ENCODE data around the gene TPO.

TPO gene

DNA sequence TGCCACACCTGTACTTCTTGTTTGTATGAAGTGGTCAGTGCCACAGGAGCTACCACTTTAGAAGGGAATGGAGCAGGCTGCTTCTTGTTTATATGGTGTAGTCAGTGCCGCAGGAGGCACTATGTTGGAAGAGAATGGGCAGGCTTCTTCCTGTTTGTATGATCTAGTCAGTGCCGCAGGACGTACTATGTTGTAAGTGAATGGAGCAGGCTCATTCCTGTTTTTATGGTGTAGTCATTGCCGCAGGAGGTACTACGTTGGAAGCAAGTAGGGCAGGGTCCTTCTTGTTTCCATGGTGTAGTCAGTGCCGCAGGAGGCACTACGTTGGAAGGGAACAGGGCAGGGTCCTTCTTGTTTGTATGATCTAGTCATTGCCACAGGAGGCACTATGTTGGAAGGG, 27.3 kb downstream of the TPO start:
- H3K4me3 ChIP-seq (ENCODE audit: low read depth, low read length), result no peak overlapping the region

DNA sequence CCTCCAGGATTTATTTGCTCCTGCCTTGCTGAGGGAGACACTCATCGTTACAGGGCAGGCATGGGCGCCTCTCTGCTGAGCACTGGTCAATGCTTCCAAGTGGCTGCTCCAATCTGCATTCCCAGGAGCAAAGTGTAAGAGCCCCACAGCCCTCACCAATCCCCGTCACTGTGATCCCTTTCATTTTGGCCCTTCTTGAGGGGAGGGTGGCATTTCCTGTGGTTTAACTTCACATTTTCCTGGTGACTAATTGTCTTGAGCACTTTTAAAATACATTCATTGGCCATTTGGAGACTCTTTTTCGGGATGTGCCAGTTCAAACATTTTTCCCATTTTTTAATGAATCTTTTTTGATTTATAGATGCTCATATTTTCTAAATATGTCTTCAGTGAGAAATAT, 33.0 kb downstream of the TPO start:
- H3K4me3 ChIP-seq (ENCODE audit: low read depth, low read length), result no peak overlapping the region

DNA sequence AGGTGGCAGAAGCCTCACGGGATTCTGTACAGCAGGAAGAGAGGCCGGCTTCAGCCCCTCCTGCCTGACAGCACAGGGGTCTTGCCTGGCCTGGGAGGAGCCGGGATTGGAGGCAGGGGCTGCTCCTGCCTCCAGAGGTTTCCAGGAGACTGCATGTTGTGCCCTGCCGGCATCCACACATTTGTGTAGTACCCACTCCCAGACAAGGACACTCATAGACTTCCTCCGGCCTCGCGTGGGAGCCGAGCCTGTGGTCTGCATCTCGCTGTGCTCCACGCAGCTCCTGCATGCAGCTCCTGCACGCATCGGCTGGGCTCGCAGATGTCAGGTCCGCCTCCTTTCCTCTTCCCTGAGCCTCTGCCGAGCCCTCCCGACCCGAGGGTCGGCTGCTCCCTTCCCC, 34.7 kb downstream of the TPO start:
- no peak overlapping the region for H3K4me3 ChIP-seq (ENCODE audit: low read depth, low read length)

DNA sequence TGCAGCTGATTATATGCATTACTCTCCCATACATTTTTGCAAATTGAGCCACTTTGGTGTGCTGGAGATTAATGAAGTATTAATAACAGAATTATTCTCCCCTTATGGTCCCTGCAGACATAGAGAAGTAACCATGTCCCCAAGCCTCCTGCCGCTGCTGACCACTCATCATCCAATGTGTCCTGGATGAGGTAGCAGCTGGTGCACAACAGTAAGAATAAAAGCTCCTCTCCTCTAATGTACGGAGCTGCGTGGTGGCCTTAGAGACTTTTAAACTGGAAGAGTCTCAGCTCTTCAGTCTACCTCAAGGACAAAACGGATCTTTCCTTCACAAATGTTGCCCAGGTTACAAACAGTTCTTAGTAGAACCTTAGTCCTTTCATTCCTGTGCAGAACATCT, 37.7 kb downstream of the TPO start:
- no peak overlapping the region for H3K4me3 ChIP-seq (ENCODE audit: low read depth, low read length)

DNA sequence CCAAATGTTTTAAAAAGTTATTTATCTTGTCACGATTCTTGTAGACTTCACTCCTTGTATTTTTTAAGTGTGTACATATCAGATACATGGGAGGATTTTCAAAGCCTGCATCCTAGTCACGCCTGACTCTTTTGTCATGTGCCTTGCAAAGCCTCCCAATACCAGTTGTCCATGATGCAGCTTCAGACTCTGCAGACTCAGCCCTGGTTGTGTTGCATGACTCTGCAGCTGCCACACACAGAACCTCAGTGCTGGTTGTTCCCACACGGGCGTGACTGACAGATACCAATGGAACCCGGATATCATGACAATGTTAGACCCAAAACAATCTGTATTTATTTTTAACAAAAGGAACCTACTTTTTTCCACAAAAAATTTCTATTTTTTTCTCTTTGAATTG, 38.2 kb downstream of the TPO start:
- H3K4me3 ChIP-seq (ENCODE audit: low read depth, low read length), result no peak overlapping the region

DNA sequence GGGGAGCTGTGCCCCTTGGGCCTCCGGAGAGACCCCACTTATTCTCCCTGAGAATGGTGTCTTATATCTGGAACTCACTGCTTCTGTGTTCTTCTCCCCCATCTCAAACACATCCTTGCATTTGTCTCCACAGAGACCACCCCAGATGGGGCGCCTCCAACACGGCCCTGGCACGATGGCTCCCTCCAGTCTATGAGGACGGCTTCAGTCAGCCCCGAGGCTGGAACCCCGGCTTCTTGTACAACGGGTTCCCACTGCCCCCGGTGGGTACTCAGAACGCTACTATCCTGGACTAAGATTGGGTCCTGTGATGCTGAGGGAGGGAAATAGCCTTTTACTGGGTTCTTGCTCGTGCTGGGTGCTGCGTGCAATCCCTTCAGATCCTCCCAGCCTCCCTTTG, 40.3 kb downstream of the TPO start:
- H3K4me3 ChIP-seq (ENCODE audit: low read depth, low read length), result no peak overlapping the region

DNA sequence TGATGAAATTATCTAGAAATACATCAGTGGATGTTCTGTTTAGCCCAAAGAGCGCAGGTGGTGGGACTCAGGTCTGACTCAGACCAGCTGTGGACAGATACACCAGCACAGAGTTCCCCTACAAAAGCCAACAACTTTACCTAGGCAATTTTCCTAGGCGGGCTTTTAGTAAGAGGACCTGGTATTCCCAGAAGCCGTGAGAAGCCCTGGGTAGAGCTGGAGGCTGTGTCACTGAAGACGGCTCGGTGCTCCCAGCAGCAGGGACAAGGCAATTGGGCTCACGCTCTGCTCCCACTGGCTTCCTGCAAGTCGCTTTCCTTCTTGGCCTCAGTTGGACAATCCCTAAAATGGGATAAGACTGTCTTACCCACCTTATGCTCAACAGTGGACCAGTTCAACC, 41.1 kb downstream of the TPO start:
- H3K4me3 ChIP-seq (ENCODE audit: low read depth, low read length), result no peak overlapping the region

DNA sequence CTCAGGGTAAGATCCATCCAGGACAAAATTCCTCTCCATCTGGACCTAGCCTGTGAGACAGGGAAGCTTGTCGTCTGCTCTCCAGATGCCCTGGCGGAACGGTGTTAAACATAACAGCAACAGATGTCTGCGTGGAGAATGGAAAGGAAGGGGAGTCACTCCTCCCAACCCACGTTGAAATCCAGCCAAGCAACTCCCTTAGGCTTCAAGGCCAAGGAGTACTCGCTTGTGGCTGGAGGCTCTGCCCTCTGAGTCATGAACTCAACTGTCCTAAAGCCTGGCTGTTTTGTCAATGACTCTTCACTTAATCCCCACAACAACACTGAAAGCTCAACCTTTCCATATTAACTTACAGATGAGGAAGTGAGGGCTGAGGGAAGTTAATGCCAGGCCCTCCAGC, 42.2 kb downstream of the TPO start:
- no peak overlapping the region for H3K4me3 ChIP-seq (ENCODE audit: low read depth, low read length)

DNA sequence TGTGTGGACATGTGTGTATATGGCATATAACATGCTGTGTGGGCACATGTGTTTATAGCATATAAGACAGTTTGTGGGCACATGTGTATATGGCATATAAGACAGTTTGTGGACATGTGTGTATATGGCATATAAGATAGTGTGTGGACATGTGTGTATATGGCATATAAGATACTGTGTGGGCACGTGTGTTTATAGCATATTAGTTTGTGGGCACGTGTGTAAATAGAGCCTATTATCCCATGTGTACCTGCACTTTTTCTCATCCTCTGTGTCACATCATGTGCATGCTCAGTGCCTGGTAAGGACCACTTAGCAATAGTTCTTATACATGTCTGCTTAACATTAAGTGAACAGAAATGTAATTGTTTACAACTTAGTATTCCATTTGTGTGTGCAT, 45.2 kb downstream of the TPO start:
- H3K4me3 ChIP-seq (ENCODE audit: low read depth, low read length), result no peak overlapping the region

DNA sequence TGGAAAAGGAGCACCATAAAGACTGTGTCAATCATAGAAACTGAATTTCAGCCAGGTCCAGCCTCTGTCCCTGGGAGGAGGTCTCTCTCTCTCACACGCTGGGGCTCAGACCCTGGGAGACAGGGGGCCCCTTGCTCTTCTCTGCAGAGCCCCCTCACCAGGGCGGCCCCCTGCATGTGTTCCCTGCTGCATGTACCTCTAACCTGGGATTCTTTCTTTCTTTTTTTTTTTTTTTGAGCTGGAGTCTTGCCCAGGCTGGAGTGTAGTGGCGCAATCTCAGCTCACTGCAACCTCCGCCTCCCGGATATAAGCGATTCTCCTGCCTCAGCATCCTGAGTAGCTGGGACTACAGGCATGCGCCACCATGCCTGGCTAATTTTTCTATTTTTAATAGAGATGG, 46.5 kb downstream of the TPO start:
- no peak overlapping the region for H3K4me3 ChIP-seq (ENCODE audit: low read depth, low read length)

DNA sequence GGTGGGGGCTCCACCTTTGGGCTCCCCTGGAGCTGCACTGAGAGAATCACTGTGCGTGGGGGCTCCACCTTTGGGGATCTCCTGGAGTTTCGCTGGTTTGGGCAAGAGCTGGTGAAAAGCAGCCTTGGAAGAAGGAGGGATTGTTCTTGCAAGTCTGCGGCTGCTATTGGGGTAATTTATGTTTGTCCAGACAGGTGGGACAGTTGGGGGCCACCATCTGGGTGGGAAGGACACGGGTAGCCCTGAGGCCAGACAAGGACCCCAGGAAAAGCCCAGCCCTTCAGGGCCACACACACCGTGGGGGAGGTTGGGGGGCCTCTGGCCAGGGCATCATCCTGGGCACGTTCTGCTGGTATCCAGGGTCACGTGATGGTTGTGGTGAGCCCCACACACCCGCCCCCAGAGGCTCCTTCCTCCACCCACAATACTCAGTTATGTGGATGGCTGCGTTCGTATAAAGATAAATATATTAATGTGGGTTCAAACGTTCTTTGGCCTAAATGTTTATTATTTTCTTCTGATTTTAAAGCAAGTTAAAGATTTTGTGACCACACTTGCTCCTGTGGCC, 47.7 kb downstream of the TPO start:
- no peak overlapping the region for H3K4me3 ChIP-seq (ENCODE audit: low read depth, low read length)

DNA sequence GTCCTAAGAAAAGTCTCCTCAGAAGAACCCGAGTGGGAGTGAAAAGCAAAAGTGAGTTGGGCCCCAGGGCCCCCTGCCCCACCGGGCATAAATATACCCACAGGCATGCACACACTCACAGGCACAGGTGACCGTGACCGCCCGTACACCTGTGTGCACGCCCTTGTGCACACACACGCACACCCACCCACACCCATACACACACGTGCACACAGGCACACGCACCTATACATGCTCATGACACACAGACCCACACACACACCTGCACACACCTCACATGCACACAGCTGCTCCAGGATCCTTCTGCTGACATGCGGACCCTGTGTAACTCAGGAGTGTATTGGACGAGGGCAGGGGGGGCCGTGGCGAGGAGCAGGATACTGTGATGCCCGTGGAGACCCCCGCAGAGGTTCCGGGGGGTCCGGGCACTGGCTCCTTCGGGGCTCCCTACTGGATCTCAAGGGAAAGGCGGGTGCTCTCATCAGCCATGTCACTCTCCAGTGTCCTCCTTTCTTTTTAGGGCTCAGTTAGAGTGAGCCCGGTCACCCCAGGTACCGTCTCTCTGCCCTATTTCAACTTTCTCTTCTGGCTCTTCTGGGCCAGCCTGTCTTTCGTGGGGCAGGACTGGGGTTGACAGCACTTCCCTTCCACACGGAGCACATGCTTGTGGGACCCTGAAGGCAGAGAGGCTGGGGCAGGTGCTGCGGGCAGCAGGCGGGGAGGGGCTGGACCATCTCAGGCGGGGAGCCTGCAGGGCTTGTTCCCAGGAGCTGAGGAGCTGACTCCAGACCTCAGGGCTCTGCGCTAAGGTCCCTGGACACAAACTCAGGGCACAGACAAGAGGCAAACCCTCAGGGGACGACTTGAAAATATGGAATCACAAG, 48.5 kb downstream of the TPO start:
- no peak overlapping the region for H3K4me3 ChIP-seq (ENCODE audit: low read depth, low read length)

DNA sequence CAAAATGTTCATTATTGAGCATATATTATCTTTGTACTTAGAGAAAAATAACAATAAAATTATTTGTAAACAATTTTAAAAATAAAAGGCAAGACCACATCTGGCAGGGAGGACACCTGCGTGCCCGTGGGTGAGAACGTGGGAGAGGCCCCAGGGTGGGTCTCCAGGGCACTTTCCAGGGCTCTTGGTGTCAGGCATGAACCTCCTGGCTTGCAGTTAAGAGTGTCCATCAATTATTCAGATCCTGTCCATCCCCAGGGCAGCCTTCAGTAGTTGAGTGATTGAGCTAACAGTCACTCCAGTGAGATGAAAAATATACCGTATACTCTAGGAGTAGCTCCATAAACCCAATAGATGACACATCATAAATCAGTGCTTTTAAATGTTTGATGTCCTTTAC, 49.7 kb downstream of the TPO start:
- no peak overlapping the region for H3K4me3 ChIP-seq (ENCODE audit: low read depth, low read length)

DNA sequence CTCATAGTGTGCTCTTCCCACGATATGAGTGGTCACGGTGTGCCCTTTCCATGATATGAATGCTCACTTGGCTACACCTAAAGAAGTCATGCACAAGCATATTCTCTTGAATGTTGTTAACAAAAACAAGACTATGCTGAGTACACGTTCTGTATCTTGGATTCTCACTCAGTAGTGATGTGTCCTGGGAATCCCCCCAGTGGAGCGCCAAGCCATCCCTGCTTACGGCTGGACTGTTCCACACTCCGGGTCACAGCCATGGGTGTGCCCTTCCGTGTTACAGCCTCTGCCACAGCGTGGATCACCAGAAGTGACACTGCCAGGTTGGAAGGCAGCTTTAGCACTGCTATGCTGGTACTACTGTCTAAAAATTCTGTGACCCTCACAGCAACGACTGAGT, 59.1 kb downstream of the TPO start:
- H3K4me3 ChIP-seq (ENCODE audit: low read depth, low read length), result no peak overlapping the region

DNA sequence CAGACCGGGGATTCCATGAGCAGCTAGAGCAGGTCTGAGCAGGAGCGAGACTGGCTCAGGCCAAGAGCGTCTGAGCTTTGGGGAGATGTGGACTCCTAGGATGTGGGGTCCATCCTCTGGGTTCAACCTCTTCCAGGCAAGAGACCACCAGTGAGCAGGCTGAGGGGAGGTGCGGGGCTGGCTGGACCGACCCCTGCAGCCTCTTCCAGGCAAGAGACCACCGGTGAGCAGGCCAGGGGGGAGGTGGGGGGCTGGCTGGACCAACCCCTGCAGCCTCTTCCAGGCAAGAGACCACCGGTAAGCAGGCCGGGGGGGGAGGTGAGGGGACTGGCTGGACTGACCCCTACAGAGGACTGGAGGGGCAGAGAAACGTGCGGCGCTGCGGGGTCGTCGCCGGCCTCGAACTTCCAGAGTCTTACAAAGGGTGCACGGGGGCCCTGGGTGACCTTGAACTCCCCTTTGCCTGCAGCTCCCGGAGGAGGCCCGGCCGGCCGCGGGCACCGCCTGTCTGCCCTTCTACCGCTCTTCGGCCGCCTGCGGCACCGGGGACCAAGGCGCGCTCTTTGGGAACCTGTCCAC, 63.4 kb downstream of the TPO start:
- H3K4me3 ChIP-seq (ENCODE audit: low read depth, low read length), result no peak overlapping the region

DNA sequence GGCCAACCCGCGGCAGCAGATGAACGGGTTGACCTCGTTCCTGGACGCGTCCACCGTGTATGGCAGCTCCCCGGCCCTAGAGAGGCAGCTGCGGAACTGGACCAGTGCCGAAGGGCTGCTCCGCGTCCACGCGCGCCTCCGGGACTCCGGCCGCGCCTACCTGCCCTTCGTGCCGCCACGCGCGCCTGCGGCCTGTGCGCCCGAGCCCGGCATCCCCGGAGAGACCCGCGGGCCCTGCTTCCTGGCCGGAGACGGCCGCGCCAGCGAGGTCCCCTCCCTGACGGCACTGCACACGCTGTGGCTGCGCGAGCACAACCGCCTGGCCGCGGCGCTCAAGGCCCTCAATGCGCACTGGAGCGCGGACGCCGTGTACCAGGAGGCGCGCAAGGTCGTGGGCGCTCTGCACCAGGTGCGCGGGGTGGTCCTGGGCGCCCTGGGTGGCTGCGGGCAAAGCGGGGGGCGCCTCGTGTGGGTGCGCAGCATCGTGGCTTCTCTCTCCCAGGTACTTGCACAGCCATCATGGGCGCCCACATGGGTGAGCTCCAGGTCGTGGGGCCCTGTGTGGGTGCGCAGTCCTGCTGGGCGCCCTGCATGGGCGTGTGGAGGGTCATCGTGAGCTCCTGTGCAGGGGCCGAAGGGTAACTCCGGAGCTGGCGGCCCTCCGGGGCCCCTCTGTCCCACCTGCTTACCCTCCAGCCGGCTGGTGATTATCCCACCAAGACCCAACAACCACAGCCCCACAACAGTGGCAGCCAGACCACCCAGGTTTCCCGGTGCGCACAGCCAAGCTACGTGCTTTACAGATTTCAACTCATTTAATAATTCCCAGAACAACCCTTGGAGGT, 64.2 kb downstream of the TPO start:
- H3K4me3 ChIP-seq (ENCODE audit: low read depth, low read length), result no peak overlapping the region

DNA sequence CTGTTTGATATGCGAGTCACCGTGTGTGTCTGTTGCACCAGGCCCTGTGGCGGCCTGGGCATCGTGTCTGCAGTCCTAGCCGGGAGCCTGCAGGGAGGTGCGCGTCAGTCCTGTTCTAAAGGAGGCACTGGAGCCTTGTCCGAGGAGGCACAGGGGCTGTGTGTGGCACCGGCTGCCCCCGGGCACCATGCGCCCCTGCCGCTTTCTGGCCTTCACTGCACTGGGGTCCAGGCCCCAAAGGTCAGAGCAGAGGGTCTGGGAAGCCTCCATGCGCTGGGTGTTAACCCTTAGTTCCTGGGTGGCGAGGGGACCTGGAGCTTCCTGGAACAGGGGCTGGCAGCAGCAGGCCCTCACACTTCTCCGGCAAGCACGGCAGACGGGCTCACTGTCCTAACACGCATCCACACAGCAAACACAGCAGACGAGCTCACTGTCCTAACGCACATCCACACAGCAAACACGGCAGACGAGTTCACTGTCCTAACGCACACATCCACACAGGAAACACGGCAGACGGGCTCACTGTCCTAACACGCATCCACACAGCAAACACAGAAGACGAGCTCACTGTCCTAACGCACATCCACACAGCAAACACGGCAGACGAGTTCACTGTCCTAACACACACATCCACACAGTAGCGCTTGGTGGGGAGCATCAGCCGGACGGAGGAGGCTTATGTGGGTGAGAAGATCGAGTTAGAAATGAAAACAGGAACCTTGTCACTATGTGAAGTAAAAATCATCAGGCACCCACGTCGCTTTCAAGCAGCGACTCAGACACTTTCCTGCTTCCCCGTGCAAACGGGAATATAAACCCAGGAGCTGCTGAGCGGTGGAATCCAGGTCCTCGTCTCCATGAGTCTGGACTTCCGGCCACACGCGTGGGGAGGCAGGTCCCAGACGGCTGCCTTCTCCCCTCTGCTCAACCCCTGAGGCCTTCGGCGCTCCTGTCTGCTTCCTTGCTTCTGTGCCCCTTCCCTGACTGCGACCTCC, 65.3 kb downstream of the TPO start:
- H3K4me3 ChIP-seq (ENCODE audit: low read depth, low read length), result no peak overlapping the region

DNA sequence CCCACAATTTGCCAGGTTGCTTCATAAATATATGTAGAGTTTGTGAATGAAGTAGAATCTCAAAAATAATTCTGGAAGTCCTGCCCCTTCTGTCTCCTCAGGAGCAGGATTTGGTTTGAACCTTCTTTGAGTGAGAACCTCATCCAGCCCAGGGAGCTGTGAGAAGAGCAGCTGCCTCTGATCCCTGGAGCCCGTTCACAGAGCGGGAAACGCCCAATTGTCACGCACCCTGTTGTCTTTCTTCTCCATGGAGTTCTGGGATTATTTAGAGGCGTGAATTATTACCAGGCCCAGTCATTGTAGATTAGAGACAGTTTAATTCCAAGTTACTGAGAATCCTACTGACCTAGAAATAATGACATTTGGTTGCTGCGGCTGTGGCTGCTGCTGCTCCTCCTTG, 66.1 kb downstream of the TPO start:
- H3K4me3 ChIP-seq (ENCODE audit: low read depth, low read length), result no peak overlapping the region

DNA sequence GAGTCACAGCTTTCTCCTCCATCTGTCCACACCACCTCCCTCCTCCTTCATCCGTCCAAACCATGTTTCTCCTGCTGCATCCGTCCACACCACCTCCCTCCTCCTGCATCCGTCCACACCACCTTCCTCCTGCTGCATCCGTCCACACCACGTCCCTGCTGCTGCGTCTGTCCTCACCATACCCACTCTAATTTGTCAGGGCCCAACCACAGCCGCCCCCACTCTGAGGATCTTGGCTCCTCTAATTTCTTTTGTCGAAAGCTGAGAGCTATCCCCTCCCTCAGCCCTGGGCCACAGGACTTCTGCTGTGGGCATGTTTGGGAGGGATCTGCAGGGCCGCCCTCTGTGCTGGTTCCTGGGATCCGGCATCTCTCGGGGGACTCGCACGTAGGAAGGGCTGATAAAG, 67.4 kb downstream of the TPO start:
- no peak overlapping the region for H3K4me3 ChIP-seq (ENCODE audit: low read depth, low read length)
